GM18873 (cell line): Measurements from ENCODE around the gene GMDS.
A peak's percentile ranks its signal among the peaks of the same experiment; 100 is the strongest.

Experiments used
- ATAC-seq: cut with Tn5 transposase; IDR thresholded peaks from one replicate; pipeline ENCODE4 v1.9.1; 2021; ENCODE audit warnings: mild to moderate bottlenecking, moderate library complexity, moderate number of reproducible peaks; ENCODE audit not compliant: unreplicated experiment, low FRiP score

The GMDS gene

DNA sequence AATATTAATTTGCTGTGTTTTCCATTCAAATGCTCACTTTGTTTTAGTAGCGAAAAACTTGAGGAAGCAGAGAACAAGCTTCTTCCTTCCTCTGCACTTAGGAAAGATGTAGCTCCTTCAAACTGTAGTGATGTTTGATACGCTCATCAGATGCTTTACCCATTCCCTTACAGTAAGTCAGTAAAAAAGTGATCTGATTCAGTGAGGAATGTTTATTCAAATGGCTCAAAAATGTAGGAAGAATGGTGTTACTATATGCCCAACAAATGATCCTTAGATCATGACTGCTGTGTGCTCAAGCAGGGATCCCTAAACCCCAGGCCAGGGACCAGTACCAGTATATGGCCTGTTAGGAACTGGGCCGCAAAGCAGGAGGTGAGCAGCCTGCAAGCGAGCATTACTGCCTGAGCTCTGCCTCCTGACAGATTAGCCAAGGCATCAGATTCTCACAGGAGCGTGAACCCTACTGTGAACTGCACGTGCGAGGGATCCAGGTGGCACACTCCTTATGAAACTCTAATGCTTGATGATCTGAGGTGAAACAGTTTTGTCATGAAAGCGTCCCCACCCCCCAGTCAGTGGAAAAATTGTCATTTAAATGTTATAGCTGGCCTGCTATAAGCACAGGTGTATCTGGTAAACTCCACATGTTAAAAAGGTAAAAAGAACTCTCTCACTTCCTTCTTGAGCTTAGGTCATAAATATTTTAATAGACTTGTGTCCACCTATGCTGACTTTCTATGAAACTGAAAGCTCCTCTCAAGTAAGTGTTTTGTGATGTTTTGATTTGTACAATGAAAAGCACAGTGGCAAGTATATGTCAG lies 448.5 kb downstream of the GMDS start:
- ATAC-seq: peak; percentile 71

DNA sequence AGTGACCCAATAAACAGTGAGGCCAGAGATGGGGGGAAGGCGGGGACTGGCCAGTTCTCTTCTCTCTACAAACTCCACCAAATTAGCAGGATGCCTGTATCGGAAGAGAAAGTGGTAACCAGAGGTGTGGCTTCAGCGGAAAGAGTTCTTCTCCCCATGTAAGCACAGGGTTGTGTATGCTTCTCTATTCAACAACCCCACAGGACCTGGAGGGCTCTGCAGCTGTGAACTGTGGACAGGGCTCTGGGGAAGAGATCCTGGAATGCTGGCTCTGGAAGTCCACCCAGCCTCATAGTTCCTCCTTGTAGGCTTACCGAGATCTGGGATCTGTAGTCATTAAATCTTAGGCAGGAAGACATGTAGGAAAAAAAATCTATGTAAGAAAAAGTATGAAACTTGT lies 449.5 kb downstream of the GMDS start:
- no peak for ATAC-seq

DNA sequence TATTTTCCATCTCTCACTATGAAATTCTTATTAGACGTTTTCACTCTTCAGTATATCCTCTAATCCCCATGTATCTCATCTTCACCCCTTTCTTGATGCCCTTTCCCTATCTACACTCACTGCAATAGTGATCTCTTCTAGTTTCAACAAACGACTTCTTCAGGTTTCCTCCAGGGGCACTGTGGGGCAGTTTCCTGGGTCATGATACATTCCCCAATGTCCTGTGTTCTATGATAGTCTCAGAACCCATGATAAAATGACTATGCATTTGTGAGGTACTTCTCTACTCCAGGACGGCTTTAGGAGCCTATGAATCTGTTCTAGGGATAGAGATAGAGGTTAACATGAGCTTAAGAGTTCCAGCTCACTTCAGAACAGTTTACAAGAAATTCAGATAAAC lies 452.4 kb downstream of the GMDS start:
- no peak for ATAC-seq

DNA sequence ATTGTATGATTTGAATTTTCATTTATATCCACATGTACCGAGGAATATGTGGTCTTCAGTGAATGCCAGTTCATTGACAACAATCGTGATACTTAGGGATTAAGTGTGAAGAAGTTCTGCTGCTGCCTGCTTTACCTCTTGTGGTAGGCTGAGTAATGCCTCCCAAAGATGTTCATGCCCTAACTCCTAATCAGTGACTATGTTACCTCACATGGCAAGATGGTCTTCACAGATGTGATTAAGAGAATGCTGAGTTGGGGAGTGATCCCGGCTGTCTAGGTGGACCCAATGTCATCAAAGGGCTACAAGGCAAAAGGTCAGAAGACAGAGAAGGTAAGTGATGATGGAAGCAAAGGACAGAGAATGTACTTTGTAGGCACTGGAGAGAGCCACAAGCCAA lies 454.7 kb downstream of the GMDS start:
- ATAC-seq: no peak

DNA sequence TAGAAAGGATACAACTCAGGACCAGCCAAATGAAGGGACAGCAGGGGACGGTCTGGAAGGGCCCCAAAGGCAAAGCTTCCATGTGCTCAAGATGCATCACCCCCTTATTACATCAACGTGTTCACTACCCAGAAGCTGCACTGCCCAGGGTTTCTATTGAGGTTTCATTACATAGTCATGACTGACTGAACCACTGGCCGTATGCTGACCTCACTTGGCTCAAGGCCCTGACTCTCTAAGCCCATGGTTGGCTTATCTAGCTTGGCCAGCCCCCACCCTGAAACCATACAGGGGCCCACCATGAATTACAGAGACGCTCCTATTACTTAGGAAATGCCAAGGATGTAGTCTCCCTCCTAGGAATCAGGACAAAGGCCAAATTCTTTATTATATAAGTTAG lies 456.3 kb downstream of the GMDS start:
- no peak for ATAC-seq

DNA sequence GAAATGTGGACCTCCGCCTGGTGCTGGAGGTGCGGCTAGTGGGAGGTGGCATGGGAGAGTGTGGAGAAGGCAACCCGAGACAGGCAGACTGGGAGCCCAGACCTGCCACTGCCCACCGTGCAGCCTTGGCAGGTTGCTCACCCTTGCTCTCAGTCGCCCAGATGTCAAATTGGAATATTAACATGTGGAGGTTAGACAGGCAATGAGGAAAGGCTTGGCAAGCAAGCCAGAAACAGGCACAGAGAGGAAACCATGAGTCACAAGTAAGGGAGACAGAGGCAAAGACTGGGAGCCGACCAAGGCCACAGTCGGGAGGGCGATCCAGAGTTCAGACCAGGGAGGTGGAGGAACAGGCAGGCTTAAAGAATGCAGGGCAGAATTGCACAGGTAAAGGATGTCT lies 457.5 kb downstream of the GMDS start:
- ATAC-seq: no peak

DNA sequence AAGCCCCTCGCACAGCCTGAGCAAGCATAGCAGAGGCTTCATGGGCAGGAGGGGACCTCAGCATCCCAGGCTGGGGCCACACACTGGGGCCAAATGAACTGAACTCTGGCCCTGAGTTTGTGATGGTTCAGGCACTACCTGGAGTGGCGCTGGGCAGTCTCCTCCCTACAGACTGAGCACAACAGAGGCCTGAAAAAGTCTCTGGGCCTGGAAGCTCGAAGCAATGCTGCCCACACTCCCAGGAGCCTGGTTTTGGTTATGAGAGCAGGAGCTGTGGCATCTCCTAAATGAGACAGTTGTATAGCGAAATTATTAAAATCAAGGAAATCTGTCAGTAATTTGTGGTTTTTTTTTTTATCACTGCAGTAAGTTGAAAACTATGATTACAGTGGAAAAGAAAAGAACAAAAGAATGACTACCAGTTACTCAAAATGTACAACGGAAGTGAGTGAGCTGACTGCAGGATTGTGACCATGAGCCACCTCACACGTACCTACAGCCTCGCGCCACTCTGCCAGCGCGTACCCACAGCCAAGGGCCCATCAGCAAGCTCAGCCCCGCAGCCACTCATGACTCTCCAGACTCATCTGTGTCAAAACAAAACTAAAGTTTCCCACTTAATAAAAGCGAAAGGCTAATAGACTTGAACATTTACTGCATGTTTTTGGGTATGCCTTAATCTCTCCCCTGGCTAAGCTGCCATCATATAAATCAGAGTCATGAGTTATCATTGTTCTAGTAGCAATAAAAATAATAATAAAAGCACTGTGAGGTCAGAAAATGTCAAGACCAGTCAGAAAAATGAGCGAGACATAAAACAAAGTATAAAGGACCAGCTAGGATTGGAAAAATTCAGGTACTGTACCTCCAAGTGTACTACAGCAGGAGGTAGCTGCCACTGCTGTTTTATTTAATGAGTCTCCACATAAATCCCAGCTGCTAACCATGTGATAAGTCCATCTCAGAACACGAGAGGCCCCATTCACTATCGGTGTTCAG lies 458.7 kb downstream of the GMDS start:
- peak; percentile 49 for ATAC-seq

DNA sequence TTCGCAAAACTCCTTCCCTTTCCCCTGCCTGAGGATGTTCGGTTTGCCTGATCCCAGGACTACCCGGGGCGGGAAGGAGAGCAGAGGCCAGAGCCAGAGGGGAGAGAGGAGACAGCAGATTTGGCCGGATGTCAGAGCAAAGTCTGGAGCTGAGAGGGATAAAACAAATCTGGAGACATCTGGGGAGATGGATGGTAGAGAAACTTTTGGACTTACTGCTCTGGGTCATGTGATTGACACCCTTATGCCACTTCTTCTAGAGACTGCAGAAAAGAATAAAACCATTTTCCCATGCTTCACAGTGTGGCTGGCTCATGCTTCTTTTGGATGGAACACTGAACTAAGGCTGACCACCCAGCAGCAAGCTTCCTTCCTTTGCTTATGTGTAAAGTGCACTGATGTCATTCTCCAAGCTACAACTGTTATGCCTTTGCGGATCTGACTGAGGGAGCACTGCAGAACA lies 461.0 kb downstream of the GMDS start:
- no peak for ATAC-seq

DNA sequence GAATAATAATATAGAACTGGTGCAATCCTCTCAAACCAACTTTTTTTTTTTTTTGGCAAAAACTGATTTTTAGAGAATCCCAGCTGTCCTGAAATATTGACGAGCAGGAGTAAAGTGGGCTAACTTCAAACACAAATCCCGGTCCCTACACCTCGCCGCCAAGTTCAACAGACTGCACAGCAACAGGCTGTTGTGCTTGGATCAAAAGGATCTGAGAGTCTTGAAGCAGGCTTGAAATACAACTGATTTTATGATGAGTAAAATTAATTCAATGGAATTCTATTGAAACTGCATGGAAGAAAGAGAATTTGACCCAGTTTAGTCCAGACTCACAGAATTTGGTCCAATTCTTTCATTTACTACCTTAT lies 463.6 kb downstream of the GMDS start:
- no peak for ATAC-seq

DNA sequence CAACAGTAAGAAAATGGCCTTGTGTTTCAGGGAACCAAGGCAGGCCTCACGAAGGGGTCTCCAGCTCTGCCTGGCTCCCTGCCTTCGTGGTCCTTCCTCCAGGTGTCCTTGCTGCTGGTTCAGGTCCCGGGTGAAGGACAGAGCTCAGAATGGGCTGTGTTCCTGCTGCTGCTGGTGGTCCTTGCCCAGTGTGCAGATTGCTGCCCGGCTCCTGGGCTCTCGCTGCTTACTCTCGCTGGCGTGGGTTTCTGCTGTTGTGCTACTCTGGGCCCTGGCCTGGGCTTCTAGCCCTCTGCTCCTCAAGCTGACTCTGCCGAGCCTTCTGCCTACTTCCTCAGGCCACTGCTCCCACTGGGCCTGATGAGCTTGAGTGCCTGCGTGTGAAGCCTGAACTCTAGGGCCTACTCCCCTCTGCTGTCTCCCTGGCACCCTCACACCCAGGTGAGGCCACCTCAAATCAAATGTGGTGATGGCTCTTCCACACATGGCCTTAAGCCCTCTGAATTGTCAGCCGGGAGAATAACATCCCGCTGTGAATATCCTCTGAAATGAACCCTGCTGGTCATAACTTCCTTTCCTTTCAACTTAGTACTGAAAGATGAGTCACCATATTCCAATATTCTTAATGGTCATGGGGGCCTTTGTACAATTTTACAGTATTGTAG lies 464.1 kb downstream of the GMDS start:
- no peak for ATAC-seq

DNA sequence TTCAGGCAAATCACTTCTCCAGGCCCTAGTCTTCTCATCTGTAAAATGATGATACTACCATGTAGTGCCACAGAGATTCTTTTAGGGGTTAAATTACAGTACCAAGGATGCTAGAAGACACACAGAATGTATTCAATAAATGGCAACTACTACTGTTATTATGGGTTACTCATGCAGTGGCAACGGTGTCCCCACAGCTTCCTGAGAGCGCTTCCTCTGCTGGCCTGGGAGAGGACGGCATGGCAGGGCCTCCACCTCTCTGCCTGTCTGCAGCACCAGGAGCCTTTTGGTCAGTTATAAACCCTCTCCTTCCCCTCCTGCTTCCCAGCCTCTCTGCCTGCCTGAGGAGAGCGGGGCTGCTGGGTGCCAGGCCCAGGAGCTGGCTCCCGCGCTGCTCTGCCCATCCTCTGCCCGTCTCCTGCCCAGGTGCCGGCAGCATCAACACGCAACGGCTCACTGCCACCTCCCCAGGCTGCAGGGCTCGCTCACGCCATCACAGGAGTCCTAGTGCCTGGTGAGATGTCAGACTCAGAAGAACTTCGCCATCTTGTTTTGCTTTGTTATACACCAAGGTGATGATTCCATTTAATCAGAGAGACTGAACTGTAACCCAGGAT lies 465.0 kb downstream of the GMDS start:
- ATAC-seq: no peak

DNA sequence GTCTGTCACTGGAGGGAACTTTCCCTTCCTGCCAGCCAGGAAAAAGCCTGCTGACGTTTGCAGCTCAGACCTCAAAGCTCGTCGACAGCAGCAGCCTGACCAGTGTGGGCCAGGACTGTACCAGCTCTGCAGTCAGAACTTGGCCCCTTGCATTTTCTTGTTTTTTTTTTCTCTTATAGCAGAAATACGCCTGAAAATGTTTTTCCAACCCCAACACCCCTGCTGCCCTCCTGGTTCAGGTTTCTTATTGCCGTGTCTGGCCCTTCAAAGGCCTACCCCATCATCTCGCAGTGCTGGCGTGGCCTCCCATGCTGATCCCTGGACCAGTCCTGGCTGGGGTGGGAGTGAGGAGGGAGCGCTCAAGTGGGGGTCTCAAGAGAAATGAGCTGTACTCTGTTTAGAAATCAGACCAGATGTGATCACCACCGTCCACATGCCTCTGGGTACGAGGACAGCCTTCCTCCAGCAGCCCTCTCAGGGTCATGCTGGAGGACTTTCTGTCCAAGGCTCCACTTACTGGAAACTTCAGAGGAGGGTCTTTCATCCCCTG lies 466.6 kb downstream of the GMDS start:
- ATAC-seq: no peak

DNA sequence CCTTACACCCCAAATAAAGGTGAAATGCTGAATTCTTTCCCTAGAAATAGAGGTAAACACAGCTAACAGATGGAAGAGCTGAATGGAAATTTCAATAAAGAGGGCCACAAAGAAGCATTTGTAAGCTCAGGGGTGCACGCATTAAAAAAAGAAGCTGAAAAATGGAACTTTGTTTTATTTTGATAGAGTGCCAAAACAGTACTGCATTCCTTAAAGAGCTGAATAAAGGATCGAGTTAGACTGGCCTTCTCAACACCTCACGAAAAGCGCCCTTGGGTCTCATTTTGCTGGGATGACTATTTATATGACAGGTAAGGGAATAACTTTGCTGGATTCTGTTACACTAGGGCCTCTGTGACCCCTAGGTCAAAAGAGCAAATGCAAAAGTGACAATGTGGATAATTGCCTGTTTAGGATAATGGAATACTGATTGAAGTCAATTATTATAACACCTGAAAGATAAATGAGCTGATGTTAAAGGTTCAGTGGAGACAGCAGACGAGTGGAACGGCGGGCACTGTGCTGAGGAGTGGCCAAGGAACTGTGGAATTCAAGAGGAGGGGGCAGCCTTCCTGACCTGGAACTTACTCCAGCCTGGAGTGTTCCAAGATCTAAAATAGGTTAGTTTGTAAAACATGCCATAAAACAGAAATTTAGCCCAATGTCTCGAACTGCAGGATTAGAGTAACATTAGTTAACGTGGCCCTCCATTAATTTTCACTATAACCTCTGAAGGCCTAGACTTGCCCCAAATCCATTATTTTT lies 467.3 kb downstream of the GMDS start:
- no peak for ATAC-seq

DNA sequence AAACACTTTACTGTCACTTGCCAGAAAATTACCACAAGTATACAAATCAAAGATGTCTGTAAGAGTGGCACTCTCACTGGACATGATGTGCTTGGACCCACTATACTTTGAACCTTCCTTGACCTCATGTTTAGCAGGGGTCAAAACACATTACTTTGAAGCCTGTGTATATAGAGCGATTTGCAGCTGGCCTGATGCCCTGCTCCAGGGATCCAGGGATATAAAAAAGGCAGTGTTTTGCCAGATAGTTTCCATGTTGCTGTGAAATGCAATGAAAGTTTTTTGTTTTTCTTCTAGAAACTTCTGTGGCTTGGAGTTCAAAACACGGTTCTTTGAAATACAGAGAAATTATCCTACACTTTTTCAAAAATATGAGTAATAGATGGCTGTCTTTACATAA lies 470.0 kb downstream of the GMDS start:
- no peak for ATAC-seq

DNA sequence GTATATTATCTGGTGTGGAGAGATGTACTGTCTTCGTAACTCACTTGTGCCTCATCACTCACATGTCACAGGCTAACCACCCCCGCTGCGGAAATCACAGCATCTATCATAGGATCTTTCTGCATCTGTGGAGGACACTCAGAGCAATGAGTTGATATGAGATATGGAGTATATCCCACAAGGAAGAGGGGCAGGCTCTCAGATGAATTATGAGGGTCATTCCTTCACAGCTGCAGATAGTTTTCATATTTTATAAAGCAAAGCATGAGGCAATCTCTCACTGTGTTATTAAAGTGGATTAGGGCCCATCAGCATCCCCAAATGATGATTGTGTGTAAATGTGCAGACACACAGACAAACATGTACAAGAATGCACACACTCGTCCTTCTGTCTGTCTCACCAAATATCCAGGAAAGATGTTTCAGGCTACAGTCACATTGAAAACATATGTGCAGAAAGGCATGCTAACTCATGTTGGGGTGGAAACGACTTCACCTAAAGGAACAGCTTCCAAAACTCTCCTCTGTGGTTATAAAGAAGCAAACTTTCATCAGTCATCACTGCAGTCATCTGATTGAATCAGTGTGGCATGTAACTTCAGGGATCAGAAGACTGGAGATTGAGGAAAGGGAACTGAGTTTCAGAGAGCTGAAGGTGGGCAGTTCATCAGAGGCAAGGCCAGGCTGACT lies 471.0 kb downstream of the GMDS start:
- ATAC-seq: no peak

DNA sequence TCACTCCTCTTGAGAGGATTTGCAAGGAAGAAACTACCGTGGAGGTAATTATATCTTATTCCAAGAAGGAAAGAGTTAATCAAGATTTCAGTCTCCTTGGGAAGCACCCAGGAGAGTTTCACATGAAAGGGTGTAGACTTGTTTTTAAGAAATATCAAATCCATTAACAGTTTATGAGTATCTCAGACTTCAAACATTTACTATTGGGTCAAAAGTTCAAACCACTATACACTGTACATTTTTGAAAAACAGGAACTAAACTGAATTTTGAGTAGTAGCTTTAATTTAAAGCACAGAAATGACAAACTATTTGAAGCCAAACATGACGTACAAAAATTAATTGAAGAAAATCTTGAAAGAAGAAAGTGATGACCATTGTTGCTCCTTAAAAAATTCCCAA lies 471.7 kb downstream of the GMDS start:
- ATAC-seq: no peak

DNA sequence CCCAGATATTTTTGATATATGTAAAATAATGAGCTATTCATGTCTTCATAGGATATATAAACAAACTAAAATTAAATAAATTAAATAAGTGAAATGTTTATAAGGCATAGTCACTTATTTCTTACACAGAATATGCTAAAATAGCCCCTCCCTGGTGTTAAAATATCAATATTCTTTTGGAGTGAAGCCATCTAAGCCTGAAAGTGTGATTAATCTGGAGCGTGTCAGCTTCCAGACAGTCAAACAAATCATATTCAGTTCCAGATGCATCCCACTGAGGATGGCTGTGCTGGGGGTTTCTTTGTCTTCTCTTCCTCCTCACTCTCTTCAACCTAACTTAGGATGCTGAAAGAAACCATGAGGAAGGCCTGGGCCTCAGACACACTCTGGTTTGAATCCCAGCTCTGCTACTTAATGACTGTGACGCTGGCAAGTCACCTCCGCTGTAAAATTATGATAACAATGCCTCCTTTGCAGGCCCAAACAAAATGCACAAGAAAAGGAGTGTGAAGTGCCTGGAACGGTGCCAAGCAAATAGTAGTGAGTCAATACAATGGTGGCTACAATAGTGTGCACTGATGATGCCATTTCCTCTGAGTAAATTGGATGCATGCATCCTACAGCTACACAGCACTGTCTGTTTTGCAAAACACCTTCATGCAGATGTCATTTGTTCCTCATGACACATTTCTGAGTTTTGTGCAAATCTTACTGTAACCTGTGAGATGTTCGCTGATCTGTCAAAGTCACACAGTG lies 474.3 kb downstream of the GMDS start:
- ATAC-seq: no peak

DNA sequence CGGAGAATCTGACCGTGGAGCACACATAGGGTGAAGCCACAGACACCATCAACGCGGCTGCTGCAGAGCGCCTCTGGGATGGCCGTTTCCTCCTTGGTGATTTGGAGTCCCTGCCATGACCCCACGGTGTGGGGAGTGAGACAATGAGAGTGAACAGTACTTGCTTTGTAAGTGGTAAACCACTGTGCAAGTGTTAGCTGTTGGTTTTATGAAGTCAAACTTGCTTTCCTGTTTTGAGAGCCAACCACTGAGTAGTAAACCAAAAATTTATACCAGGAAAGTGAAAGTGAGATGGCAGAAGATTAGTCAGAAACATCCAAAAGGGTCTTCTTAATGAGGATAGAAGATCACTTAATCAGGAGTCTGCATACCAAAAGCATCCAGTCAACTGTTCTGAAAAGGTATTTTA lies 475.0 kb downstream of the GMDS start:
- no peak for ATAC-seq
